HCT116 (cell line): Measurements from ENCODE around the gene SMYD3. TPM values are rescaled to one million over a fixed set of nuclear protein-coding genes. Genes with fewer than 3 reads are reported as not detected.

ENCODE experiments used
- ATAC-seq: fragments of 200-7000 bp; cut with Tn5 transposase; 2 replicates; pipeline ENCODE4 v1.9.1; 2020; ENCODE audit warnings: mild to moderate bottlenecking, moderate library complexity
- BruUV-seq: library from RNA; stranded (reverse); fragments of 400-500 nt; replicated peaks from 2 replicates; lab custom pipeline; 2021; lab: Mats Ljungman, UMichigan
- CTCF ChIA-PET: fragments of 300-600 bp; sonication (Branson Sonifier 250); formaldehyde crosslinking; loops from one replicate; lab custom pipeline; 2021; ENCODE audit warnings: antibody characterized with exemption; lab: Charles Lee
- POLR2A ChIA-PET: fragments of 300-600, 350-600 bp; sonication (Branson Sonifier 250); formaldehyde crosslinking; loops from one replicate; lab custom pipeline; 2021; ENCODE audit warnings: antibody characterized with exemption; lab: Charles Lee
- RAD21 ChIA-PET, 2 experiments: fragments of 300-600 bp; sonication (Branson Sonifier 250); formaldehyde crosslinking; loops; one replicate each; lab custom pipeline; 2023; ENCODE audit warnings: low total read pairs in 2 of 2; ENCODE audit not compliant: uncharacterized antibody in 2 of 2, unreplicated experiment in 2 of 2, low non-redundant PET in 1 of 2; lab: Charles Lee
- DNase-seq: peaks from one replicate; pipeline ENCODE4 v3.0.0-alpha.2; 2010; ENCODE audit warnings: low read depth, low spot score
- H2AFZ ChIP-seq: fragments of 200-600 bp; shearing (Covaris generic), sonication (generic); 2 replicates; pipeline ENCODE4 v1.6.1; 2017; ENCODE audit warnings: low read depth, mixed run types, mixed read lengths, antibody characterized with exemption, low read length; ENCODE audit not compliant: poor library complexity, severe bottlenecking
- H3K27ac ChIP-seq: 2 replicates; pipeline ENCODE4 v1.5.1; 2012; ENCODE audit warnings: low read depth, low read length
- H3K27me3 ChIP-seq: fragments of 200-600 bp; sonication (generic); 2 replicates; pipeline ENCODE4 v1.6.1; 2016; ENCODE audit warnings: mixed run types, low read length, mixed read lengths; ENCODE audit not compliant: insufficient read depth
- H3K36me3 ChIP-seq, 2 experiments: fragments of 200-500 bp in 1 of 2; fragments of 200-600 bp in 1 of 2; sonication (Bioruptor generic) in 1 of 2; sonication (generic) in 1 of 2; 2 replicates each; pipeline versions ENCODE4 v1.5.1 to v1.6.1; 2014 to 2016; ENCODE audit warnings: low read length in 2 of 2, inconsistent platforms in 1 of 2, mixed read lengths in 1 of 2, mixed run types in 1 of 2; ENCODE audit not compliant: insufficient read depth in 2 of 2, control insufficient read depth in 1 of 2
- H3K4me1 ChIP-seq, 2 experiments: fragments of 200-600 bp in 1 of 2; sonication (generic) in 1 of 2; 2 replicates each; pipeline versions ENCODE4 v1.5.1 to v1.6.1; 2012 to 2017; ENCODE audit warnings: low read length in 2 of 2, inconsistent platforms in 1 of 2, mild to moderate bottlenecking in 1 of 2, mixed read lengths in 1 of 2, mixed run types in 1 of 2, moderate library complexity in 1 of 2; ENCODE audit not compliant: insufficient read depth in 2 of 2, control insufficient read depth in 1 of 2
- H3K4me2 ChIP-seq: fragments of 200-600 bp; sonication (generic); 2 replicates; pipeline ENCODE4 v1.6.1; 2017; ENCODE audit warnings: mixed run types, low read length, mixed read lengths
- H3K4me3 ChIP-seq, 2 experiments: fragments of 200-600 bp in 1 of 2; sonication (generic) in 1 of 2; replicated peaks in 1 of 2; 2 replicates each; pipeline ENCODE4 v1.5.1; 2011 to 2016; ENCODE audit warnings: low read length in 2 of 2, control low read depth in 1 of 2, low read depth in 1 of 2, mild to moderate bottlenecking in 1 of 2, mixed read lengths in 1 of 2, mixed run types in 1 of 2
- H3K79me2 ChIP-seq: fragments of 200-600 bp; sonication (generic); 2 replicates; pipeline ENCODE4 v1.6.1; 2017; ENCODE audit warnings: mild to moderate bottlenecking, mixed run types, low read length, moderate library complexity, mixed read lengths; ENCODE audit not compliant: insufficient read depth
- H3K9ac ChIP-seq: fragments of 200-600 bp; sonication (generic); 2 replicates; pipeline ENCODE4 v1.6.1; 2016; ENCODE audit warnings: low read length, mixed read lengths
- H3K9me2 ChIP-seq: fragments of 200-600 bp; sonication (generic), shearing (Covaris generic); 2 replicates; pipeline ENCODE4 v1.6.1; 2017; ENCODE audit warnings: mixed run types, mild to moderate bottlenecking, moderate library complexity; ENCODE audit not compliant: insufficient read depth
- H3K9me3 ChIP-seq, 2 experiments: fragments of 200-500 bp in 1 of 2; fragments of 200-600 bp in 1 of 2; sonication (Bioruptor generic) in 1 of 2; sonication (generic) in 1 of 2; 2 replicates each; pipeline ENCODE4 v1.6.1; 2014 to 2017; ENCODE audit warnings: low read length in 2 of 2, mixed read lengths in 2 of 2, inconsistent platforms in 1 of 2, low read depth in 1 of 2, mild to moderate bottlenecking in 1 of 2, mixed run types in 1 of 2, moderate library complexity in 1 of 2; ENCODE audit not compliant: control insufficient read depth in 1 of 2, insufficient read depth in 1 of 2
- H4K20me1 ChIP-seq: fragments of 200-600 bp; sonication (generic), shearing (Covaris generic); 2 replicates; pipeline ENCODE4 v1.6.1; 2017; ENCODE audit warnings: mixed run types, mild to moderate bottlenecking, moderate library complexity; ENCODE audit not compliant: insufficient read depth
- CBX3 ChIP-seq: IDR thresholded peaks from 2 replicates; pipeline ENCODE4 v1.6.1; 2012; ENCODE audit warnings: low read depth
- EGR1 ChIP-seq: IDR thresholded peaks from 2 replicates; pipeline ENCODE4 v1.6.1; 2012; ENCODE audit warnings: low read depth
- ELF1 ChIP-seq: IDR thresholded peaks from 2 replicates; pipeline ENCODE4 v1.6.1; 2012; ENCODE audit warnings: low read depth, borderline replicate concordance
- EZH2 ChIP-seq: fragments of 200-600 bp; sonication (generic); IDR thresholded peaks from 2 replicates; pipeline ENCODE4 v1.6.1; 2017; ENCODE audit warnings: antibody characterized with exemption, mixed run types
- EZH2phosphoT487 ChIP-seq: fragments of 200-600 bp; IDR thresholded peaks from 2 replicates; pipeline ENCODE4 v1.6.1; 2018; ENCODE audit warnings: antibody characterized with exemption, borderline replicate concordance
- JUND ChIP-seq: IDR thresholded peaks from 2 replicates; pipeline ENCODE4 v1.6.1; 2012
- POLR2AphosphoS5 ChIP-seq: IDR thresholded peaks from 2 replicates; pipeline ENCODE4 v1.6.1; 2011; ENCODE audit warnings: mild to moderate bottlenecking, low read depth, low read length, moderate library complexity
- SIN3A ChIP-seq: IDR thresholded peaks from 2 replicates; pipeline ENCODE4 v1.6.1; 2012; ENCODE audit warnings: low read depth
- SP1 ChIP-seq: IDR thresholded peaks from 2 replicates; pipeline ENCODE4 v1.6.1; 2012; ENCODE audit warnings: low read depth
- TCF7L2 ChIP-seq: IDR thresholded peaks from 2 replicates; pipeline ENCODE4 v1.7.0; 2011; ENCODE audit warnings: borderline replicate concordance, inconsistent platforms; ENCODE audit not compliant: insufficient read depth, insufficient read length; ENCODE audit errors: extremely low read depth
- YY1 ChIP-seq: IDR thresholded peaks from 2 replicates; pipeline ENCODE4 v1.6.1; 2011; ENCODE audit warnings: low read length, low read depth, moderate library complexity, mild to moderate bottlenecking; ENCODE audit not compliant: insufficient replicate concordance; ENCODE audit errors: extremely low read depth
- ZFX ChIP-seq: fragments of 450-650 bp; IDR thresholded peaks from 2 replicates; pipeline ENCODE4 v1.6.1; 2017
- ZNF274 ChIP-seq: fragments of 200-500 bp; sonication (Bioruptor generic); IDR thresholded peaks from 2 replicates; pipeline ENCODE4 v1.6.1; 2014; ENCODE audit warnings: mild to moderate bottlenecking, low read depth, low read length, inconsistent platforms
- intact Hi-C: fragments of 100-400 bp; cut with micrococcal nuclease; formaldehyde crosslinking; loops from 2 replicates; pipeline ENCODE4 v1.10.0; 2022
- total RNA-seq: library from RNA; stranded (reverse); gene quantifications from one replicate; pipeline ENCODE4 v1.2.1, GENCODE V29; 2021; ENCODE audit not compliant: unreplicated experiment
- TF ChIP-seq, protein P1 (sequence below): IDR thresholded peaks from 2 replicates; pipeline ENCODE4 v1.6.1; 2012; ENCODE audit warnings: low read depth
- TF ChIP-seq, protein P2 (sequence below), 3 experiments: fragments of 200-600 bp in 1 of 3; sonication (generic) in 1 of 3; IDR thresholded peaks in 2 of 3; conservative IDR thresholded peaks in 1 of 3; 2 replicates each; pipeline ENCODE4 v1.5.1; 2012 to 2017; ENCODE audit warnings: low read depth in 2 of 3, low read length in 2 of 3, antibody characterized with exemption in 1 of 3, borderline replicate concordance in 1 of 3, control low read depth in 1 of 3, mild to moderate bottlenecking in 1 of 3, mixed read lengths in 1 of 3, mixed run types in 1 of 3, moderate library complexity in 1 of 3; ENCODE audit not compliant: insufficient read depth in 1 of 3
- TF ChIP-seq, protein P3 (sequence below): IDR thresholded peaks from 2 replicates; pipeline ENCODE4 v1.6.1; 2012

The SMYD3 gene
- total RNA-seq, 1 experiment from 2014 or later = 33.6 TPM

DNA sequence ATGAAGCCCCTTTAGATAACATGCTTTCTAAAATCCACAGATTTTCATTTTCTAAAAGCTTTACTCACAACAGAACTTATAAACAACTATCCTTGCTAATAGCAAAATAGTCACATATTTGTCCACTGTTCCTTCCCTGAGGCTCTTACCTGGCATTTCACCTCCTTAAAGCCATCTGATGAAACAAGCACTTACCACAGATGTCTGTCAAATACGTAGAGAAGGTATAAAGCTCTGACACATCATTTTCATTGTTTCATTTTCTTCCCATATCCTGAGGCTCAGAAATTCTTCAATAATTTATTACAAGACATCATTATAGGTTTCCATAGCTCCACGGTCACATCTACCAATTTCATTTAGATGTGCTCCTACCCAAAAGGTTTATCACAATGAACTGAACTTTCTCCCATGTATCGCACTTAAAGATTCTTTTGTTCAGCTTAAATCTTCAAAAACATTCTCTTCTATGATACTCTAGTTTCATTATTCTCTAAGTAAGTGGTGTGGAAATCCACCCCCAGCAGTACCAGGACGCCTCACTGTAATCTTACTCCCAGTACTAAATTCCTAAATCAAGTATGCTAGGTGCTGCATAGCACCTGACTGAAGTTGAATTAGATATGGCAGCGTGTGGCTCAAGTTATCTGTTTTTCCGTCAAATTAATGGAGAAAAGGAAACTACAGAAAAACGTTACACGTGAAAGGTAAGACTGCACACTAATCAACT, 569.6 kb downstream of the SMYD3 start:
- Histone ChIP-seq H2AFZ (no peak overlapping the region), H3K4me3 (no peak overlapping the region), H4K20me1 (no peaks in the 10 kb centered on the region), H3K79me2 (no peaks in the 10 kb centered on the region), H3K9me3 (no peaks in the 10 kb centered on the region), H3K9me2 (no peaks in the 10 kb centered on the region), H3K4me1 (no peaks in the 10 kb centered on the region), H3K4me2 (no peak overlapping the region), H3K9ac (no peak overlapping the region), H3K36me3 (no peaks in the 10 kb centered on the region), H3K27ac (no peak overlapping the region), H3K27me3 (no peaks in the 10 kb centered on the region)
- ATAC-seq (no peak), DNase-seq (no peak)
- CTCF ChIA-PET = no interaction called here
- POLR2A ChIA-PET = no interaction called here
- intact Hi-C loops = no loop called here
- RAD21 ChIA-PET = no interaction called here
- BruUV-seq = no TSS peak
- TF ChIP-seq ZNF274 = no peak
- no peak for TF ChIP-seq ZFX
- no peak for TF ChIP-seq TCF7L2
- no peak for TF ChIP-seq SP1

DNA sequence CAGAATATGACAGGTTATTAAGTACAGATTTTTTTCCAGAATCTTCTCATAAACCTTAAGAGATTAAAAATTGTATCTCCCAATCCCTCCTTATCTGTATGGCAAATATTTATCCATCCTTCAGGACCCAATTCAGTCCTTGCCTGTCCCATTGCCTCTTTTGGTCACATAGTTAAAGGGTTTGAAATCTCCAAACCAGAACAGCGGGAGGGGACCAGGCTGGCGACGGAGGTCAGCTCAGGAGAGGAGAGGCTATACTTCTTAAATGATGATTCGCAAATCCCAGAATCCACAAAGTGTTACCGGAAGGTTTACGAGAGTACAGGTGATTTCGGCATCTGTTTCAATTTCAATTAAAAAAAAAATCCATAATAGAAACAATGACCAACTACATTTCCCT, 572.7 kb downstream of the SMYD3 start:
- intact Hi-C loops = no loop called here
- H4K20me1 ChIP-seq = no peaks in the 10 kb centered on the region
- ChIA-PET CTCF (no interaction called here), POLR2A (no interaction called here), RAD21 (no interaction called here)
- H2AFZ ChIP-seq = no peak overlapping the region
- H3K79me2 ChIP-seq = no peaks in the 10 kb centered on the region
- no TSS peak for BruUV-seq
- H3K4me1 ChIP-seq = no peaks in the 10 kb centered on the region
- DNase-seq (no peak), ATAC-seq (no peak)
- no peak overlapping the region for H3K4me3 ChIP-seq
- H3K36me3 ChIP-seq = no peaks in the 10 kb centered on the region
- H3K27ac ChIP-seq = no peak overlapping the region
- no peaks in the 10 kb centered on the region for H3K27me3 ChIP-seq
- no peaks in the 10 kb centered on the region for H3K9me3 ChIP-seq
- no peaks in the 10 kb centered on the region for H3K9me2 ChIP-seq
- no peak overlapping the region for H3K9ac ChIP-seq
- no peak overlapping the region for H3K4me2 ChIP-seq
- TF ChIP-seq, protein P1, sequence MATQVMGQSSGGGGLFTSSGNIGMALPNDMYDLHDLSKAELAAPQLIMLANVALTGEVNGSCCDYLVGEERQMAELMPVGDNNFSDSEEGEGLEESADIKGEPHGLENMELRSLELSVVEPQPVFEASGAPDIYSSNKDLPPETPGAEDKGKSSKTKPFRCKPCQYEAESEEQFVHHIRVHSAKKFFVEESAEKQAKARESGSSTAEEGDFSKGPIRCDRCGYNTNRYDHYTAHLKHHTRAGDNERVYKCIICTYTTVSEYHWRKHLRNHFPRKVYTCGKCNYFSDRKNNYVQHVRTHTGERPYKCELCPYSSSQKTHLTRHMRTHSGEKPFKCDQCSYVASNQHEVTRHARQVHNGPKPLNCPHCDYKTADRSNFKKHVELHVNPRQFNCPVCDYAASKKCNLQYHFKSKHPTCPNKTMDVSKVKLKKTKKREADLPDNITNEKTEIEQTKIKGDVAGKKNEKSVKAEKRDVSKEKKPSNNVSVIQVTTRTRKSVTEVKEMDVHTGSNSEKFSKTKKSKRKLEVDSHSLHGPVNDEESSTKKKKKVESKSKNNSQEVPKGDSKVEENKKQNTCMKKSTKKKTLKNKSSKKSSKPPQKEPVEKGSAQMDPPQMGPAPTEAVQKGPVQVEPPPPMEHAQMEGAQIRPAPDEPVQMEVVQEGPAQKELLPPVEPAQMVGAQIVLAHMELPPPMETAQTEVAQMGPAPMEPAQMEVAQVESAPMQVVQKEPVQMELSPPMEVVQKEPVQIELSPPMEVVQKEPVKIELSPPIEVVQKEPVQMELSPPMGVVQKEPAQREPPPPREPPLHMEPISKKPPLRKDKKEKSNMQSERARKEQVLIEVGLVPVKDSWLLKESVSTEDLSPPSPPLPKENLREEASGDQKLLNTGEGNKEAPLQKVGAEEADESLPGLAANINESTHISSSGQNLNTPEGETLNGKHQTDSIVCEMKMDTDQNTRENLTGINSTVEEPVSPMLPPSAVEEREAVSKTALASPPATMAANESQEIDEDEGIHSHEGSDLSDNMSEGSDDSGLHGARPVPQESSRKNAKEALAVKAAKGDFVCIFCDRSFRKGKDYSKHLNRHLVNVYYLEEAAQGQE = no peak
- TF ChIP-seq CBX3 = no peak
- no peak for TF ChIP-seq YY1
- no peak for TF ChIP-seq ZFX
- no peak for TF ChIP-seq EZH2phosphoT487
- TF ChIP-seq, protein P2, sequence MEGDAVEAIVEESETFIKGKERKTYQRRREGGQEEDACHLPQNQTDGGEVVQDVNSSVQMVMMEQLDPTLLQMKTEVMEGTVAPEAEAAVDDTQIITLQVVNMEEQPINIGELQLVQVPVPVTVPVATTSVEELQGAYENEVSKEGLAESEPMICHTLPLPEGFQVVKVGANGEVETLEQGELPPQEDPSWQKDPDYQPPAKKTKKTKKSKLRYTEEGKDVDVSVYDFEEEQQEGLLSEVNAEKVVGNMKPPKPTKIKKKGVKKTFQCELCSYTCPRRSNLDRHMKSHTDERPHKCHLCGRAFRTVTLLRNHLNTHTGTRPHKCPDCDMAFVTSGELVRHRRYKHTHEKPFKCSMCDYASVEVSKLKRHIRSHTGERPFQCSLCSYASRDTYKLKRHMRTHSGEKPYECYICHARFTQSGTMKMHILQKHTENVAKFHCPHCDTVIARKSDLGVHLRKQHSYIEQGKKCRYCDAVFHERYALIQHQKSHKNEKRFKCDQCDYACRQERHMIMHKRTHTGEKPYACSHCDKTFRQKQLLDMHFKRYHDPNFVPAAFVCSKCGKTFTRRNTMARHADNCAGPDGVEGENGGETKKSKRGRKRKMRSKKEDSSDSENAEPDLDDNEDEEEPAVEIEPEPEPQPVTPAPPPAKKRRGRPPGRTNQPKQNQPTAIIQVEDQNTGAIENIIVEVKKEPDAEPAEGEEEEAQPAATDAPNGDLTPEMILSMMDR (IDR thresholded peaks at IDR 0.05 in 2 of 3, conservative IDR thresholded peaks at IDR 0.05 in 1 of 3; ENCODE audit: borderline replicate concordance in 1 of 3, insufficient read depth in 1 of 3, low read depth in 2 of 3, low read length in 2 of 3) = no peak
- TF ChIP-seq ZNF274 = no peak
- TF ChIP-seq ELF1 = no peak
- TF ChIP-seq EZH2 = no peak
- TF ChIP-seq EGR1 = no peak
- no peak for TF ChIP-seq JUND
- TF ChIP-seq POLR2AphosphoS5 = no peak
- TF ChIP-seq SIN3A = no peak
- TF ChIP-seq, protein P3, sequence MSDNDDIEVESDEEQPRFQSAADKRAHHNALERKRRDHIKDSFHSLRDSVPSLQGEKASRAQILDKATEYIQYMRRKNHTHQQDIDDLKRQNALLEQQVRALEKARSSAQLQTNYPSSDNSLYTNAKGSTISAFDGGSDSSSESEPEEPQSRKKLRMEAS = no peak
